GM18505 (cell line): ENCODE results near the gene SNU13.
"Not testable (repeated sequence)": the region's sequence is repeated elsewhere in the genome, so short reads cannot be mapped to it uniquely, and the experiment has no call there.

Source experiments
- ATAC-seq: cut with Tn5 transposase; IDR thresholded peaks from one replicate; pipeline ENCODE4 v1.9.1; 2021; ENCODE audit not compliant: unreplicated experiment
- POLR2A ChIP-seq: IDR thresholded peaks from 4 replicates; pipeline ENCODE4 v1.6.1; 2011; ENCODE audit warnings: borderline replicate concordance; ENCODE audit not compliant: insufficient read depth, insufficient read length; ENCODE audit errors: extremely low read depth

SNU13 gene

DNA sequence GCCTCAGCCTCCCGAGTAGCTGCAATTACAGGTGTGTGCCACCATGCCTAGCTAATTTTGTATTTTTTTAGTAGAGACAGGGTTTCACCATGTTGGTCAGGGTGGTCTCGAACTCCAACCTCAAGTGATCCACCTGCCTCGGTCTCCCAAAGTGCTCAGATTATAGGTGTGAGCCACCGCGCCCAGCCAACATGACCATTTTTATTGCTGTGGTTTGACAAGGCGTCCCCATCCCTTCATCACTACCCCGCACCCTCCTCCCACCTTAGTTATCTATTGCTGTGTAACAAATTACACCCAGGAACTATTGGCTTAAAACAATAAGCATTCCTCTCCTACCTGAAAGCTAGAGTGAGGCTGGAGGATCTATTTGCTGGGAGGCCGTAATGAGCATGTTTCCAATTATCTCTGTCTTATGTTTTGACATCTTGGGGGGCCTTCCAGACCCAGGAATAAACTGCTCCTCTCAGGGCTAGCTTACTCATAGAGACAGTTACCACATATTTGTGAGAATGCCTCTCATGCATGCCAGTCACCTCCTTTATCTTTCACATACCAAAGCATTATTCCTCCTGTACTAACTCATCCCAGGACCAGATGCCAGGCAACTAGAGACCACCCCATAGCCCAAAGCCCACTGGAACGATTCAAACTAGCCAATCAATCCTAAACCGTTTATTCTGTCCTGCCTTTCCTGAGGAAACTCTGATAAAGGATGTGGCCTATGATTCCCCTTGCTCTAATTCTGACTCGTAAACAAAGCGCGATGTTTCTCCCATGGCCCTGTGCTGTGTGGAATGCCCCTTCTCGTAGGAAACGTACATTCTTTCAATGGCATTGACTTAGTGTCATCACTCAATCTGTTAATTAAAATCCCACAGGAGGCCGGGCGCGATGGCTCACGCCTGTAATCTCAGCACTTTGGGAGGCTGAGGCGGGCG lies 19.4 kb downstream of the SNU13 start:
- TF ChIP-seq POLR2A: no peak
- no peak for ATAC-seq

DNA sequence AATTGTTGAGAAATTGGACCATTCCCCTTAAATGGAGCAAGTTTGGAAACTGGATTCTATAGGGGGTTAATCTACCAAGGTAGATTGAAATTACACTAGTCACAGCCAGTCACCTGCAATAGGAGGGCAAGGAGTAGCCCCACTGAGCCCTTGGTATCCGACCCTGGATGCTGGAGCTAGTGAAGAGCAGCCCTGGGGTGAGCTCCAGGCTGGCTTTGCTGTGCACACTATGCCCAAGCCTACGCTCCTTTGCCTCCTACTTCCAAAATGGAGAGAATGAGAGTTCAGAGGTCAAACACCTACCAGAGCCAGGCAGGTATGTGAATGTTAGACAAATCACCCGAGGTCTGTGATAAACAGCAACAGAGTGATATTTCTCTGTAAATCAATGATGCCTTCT lies 23.7 kb downstream of the SNU13 start:
- TF ChIP-seq POLR2A: no peak
- ATAC-seq: no peak

DNA sequence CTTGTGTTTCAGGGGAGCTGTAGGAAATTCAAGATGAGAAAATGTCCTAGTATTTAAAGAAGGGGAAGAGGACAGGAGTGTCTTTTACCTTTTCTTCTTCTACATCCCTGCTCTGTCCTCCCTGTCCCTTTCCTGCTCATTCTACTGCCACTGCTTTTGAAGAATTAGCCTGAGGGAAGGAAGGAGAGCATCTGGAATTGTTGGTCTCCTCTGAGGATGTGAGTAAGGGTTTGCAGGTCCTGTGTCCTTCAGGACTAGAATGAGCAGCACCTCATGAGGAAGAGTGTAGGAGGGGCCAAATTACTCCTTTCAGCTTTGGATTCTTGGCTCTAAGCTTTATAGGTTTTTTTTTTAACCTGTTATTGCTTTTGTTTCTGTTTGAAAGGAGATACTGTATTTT lies 24.2 kb downstream of the SNU13 start:
- no peak for TF ChIP-seq POLR2A
- no peak for ATAC-seq

DNA sequence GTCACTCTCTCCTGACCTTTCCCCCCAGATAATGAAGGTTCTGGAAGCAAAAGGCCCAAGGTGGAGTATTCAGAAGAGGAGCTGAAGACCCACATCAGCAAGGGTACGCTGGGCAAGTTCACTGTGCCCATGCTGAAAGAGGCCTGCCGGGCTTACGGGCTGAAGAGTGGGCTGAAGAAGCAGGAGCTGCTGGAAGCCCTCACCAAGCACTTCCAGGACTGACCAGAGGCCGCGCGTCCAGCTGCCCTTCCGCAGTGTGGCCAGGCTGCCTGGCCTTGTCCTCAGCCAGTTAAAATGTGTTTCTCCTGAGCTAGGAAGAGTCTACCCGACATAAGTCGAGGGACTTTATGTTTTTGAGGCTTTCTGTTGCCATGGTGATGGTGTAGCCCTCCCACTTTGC lies 25.1 kb downstream of the SNU13 start:
- not testable (repeated sequence) for ATAC-seq

DNA sequence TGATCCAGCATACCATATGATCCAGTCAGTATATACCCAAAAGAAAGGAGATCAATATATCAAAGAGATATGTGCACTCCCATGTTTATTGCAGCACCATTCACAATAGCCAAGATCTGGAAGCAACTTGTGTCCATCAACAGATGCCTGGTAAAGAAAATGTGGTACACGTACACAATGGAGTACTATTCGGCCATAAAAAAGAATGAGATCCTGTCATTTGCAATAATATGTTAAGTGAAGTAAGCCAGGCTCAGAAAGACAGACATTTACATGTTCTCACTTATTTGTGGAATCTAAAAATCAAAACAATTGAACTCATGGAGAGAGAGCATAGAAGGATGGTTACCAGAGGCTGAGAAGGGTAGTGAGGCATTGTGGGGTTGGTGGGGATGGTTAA lies 27.0 kb downstream of the SNU13 start:
- ATAC-seq: no peak
- no peak for TF ChIP-seq POLR2A

DNA sequence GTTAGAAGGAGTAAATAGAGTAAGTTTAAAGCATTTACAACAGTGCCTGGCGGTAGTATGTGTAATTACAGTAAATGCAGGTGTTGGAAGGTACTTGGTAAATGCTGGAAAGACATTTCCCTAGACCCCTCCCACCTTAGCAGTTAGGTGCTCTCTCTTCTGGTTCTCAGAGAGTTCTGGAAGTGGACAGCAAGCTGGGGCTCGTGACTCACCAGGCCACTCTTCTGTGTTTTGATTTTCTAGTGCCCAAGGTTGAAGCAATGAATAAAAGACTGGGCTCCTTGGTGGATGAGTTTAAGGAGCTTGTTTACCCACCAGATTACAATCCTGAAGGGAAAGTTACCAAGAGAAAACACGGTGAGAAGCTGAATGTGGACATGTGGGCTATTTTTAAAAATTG lies 27.6 kb downstream of the SNU13 start:
- no peak for ATAC-seq
- TF ChIP-seq POLR2A: no peak

DNA sequence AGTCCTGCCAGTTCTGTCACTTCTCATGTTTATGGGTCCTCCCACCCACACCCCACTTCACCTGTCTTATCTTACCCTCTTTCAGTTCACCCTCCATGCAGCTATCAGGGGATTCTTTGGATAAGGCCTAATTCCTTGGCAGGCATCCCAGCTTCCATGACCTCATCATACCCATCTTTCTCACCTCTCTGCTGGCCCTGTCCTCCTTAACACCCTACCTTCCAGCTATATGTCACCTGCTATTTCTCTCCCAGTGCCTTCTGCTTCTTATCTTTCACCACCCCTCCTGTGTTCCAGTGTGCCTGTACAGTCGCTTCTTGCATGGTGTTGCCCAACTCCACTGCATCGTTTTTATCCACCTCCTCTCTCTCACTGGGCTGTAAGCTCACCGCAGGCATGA lies 28.3 kb downstream of the SNU13 start:
- ATAC-seq: no peak
- no peak for TF ChIP-seq POLR2A

DNA sequence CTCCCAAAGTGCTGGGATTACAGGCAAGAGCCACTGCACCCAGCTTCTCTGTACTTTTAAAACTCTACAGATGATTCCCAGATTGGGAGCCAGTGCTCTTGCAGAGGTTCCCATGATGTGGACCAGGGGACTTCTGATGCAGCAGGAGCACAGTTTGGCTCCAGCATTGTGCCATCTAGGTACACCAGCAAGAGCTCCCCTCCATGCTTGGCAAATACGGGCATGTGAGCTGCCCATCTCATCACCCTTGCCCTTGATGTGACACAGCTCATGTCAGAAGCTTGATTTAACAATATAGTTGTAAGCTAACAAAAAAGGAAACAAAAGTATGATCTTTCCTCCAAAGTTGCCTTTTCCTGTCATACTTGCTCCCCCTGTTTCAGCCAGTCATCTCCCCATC lies 28.7 kb downstream of the SNU13 start:
- no peak for ATAC-seq
- no peak for TF ChIP-seq POLR2A

DNA sequence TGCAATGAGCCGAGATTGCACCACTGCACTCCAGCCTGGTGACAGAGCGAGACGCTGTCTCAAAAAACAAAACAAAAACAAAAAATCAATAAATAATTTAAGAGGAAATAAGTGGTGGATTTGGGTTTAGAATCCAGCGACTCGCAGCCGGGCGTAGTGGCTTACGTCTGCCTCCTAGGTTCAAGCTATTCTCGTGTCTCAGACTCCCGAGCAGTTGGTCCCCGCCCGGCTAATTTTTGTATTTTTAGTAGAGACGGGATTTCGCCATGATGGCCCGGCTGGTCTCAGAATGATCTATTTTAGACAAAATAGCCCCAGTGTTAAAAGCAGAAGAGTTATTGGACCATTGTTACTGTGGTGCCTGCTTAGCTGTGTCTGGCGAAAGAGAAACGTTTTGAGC lies 29.8 kb downstream of the SNU13 start:
- TF ChIP-seq POLR2A: no peak
- ATAC-seq: no peak

DNA sequence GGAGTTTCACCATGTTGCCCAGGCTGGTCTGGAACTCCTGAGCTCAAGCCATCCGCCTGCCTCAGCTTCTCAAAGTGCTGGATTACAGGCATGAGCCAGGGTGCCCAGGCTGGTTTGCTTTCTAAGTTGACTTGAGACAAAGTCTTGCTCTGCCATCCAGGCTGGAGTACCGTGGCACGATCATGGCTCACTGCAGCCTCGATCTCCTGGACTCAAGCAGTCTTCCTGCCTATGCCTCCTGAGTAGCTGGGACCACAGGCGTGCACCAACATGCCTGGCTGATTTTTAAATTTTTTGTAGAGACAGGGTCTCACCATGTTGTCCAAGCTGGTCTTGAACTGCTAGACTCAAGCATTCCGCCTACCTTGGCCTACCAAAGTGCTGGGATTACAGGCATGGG lies 31.0 kb downstream of the SNU13 start:
- TF ChIP-seq POLR2A: no peak
- no peak for ATAC-seq

DNA sequence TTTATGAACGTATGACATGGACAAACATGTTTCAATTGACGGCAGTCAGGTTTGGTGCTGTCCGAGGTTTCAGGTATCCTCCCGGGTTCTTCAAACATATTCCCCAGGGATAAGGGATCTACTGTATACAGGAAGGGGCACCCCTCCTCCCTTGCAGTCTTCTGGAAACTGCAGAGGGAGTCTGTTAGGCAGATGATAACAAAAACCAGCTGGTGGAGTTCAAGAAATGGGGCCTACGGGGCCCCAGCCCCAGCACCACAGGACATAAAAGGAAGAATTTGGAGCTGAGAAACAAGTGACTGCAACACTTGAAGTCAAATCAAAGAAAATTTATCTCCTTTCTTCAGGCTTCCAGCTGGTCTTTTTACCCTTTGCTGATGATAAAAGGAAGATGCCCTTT lies 32.1 kb downstream of the SNU13 start:
- no peak for ATAC-seq
- TF ChIP-seq POLR2A: no peak

DNA sequence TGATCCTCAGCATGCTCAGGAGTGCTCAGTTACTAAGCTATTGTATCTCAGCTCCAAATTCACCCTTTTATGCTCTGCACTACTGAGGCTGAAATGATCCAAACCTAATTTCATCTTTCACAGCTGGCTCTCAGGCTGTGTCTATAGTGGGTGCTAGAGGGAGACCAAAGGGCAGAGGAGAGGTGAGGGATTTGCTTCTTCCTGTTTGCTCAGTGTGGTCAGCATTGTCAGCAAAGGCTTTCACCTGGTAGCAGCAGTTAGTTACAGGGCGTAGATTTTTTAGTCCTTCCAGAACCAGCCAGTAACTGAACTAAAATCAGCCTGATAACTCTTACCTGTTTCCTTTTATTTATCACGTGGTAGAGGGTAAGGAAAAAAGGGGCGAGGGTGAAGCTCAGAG lies 34.3 kb downstream of the SNU13 start:
- no peak for TF ChIP-seq POLR2A
- no peak for ATAC-seq

DNA sequence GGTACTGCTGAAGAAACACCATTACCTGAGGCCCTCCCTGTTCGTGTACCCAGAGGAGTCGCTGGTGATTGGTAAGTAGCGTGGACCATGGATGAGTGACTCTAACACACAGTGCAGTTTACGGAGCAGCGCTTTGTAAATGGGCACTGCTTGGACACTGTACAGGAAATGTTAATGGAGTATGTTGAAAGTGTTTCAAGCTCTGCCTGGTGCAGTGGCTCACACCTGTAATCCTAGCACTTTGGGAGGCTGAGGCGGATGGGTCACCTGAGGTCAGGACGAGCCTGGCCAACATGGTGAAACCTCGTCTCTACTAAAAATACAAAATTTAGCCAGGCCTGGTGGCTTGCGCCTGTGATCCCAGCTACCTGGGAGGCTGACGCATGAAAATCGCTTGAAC lies 37.8 kb downstream of the SNU13 start:
- no peak for ATAC-seq
- TF ChIP-seq POLR2A: no peak

DNA sequence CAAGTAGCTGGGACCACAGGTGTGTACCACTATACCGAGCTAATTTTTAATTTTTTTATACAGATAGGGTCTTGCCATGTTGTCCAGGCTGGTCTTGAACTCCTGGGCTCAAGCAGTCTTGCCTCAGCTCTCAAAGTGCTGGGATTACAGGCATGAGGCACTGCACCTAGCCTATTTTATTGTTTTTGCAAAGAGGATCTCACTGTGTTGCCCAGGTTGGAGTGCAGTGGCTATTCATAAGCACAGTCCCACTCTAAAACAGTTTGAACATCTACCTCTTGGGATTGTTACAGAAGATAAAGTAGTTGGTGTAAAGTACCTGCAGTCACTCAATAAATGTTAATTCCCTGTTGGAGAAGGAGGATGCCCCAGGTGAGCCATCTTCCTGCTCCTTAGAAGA lies 38.4 kb downstream of the SNU13 start:
- no peak for TF ChIP-seq POLR2A
- no peak for ATAC-seq

DNA sequence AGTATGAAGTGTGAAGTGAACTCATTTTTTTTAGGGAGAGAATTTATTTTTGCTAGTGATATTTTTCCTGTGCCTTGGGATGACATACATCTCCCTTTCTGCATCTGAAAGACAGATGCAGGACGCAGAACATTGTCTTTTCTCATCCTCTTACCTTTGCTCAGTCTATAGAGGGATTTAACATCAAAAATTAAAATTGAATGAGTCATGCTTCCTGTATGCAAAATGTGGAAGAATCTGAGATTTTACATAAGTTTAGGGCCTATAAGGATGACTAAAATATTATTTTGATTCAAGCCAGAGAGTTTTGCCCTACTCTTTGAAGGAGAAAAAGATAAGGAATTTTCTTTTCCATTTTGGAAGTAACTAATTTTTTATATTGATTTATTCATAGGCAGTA lies 40.2 kb downstream of the SNU13 start:
- TF ChIP-seq POLR2A: no peak
- no peak for ATAC-seq
